ENCODE measurements around the gene SLC2A5. TPM values are rescaled to one million over a fixed set of nuclear protein-coding genes. Genes with fewer than 3 reads are reported as not detected.
"Not testable (repeated sequence)": the region's sequence is repeated elsewhere in the genome, so short reads cannot be mapped to it uniquely, and the experiment has no call there.

SLC2A5 gene
- total RNA-seq, 1 experiment from 2014 or later: 0.61 TPM

DNA sequence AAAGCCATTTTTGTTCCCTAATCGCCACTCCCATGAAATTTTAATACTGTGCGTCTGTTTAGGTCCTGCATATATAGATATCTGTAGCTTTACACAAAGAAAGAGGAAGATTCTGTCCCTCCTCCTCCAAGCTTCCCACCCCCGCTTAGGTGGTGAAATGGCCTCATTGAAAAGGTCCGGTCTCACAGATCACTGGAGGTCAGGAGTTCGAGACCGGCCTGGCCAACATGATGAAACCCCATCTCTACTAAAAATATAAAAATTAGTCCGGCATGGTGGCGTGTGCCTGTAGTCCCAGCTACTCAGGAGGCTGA, 64.1 kb downstream of the SLC2A5 start:
- TF ChIP-seq, protein P1, sequence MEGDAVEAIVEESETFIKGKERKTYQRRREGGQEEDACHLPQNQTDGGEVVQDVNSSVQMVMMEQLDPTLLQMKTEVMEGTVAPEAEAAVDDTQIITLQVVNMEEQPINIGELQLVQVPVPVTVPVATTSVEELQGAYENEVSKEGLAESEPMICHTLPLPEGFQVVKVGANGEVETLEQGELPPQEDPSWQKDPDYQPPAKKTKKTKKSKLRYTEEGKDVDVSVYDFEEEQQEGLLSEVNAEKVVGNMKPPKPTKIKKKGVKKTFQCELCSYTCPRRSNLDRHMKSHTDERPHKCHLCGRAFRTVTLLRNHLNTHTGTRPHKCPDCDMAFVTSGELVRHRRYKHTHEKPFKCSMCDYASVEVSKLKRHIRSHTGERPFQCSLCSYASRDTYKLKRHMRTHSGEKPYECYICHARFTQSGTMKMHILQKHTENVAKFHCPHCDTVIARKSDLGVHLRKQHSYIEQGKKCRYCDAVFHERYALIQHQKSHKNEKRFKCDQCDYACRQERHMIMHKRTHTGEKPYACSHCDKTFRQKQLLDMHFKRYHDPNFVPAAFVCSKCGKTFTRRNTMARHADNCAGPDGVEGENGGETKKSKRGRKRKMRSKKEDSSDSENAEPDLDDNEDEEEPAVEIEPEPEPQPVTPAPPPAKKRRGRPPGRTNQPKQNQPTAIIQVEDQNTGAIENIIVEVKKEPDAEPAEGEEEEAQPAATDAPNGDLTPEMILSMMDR (IDR thresholded peaks at IDR 0.05; ENCODE audit: unreplicated experiment): no peak
- Mint-ChIP-seq H3K9me3 (ENCODE audit: unreplicated experiment) (no peaks in the 10 kb centered on the region), H3K4me1 (ENCODE audit: insufficient read depth, unreplicated experiment) (no peaks in the 10 kb centered on the region), H3K36me3 (ENCODE audit: insufficient read depth, unreplicated experiment) (peaks cover 6% of the 10 kb centered on the region), H3K27me3 (ENCODE audit: insufficient read depth, unreplicated experiment) (no peaks in the 10 kb centered on the region), H3K4me3 (ENCODE audit: unreplicated experiment) (no peak overlapping the region), H3K27ac (ENCODE audit: low read depth, unreplicated experiment) (no peak overlapping the region)
- POLR2A ChIA-PET: interaction anchor here (0.9 to 1.5 kb wide), 4 partner anchors 15 to 131 kb away, joined by 3 to 11 read pairs (median 4); no protein-coding TSS in a partner anchor
- intact Hi-C loops (cut with micrococcal nuclease): loop anchor here (1.0 kb wide), 3 partner anchors 17 to 96 kb away; no protein-coding TSS in a partner anchor
- DNase-seq (ENCODE audit: unreplicated experiment): no peak
- BruUV-seq (replicated peaks): no TSS peak
- CTCF ChIA-PET: interaction anchor here (0.6 to 3.3 kb wide), 28 partner anchors 9 to 1429 kb away, joined by 3 to 30 read pairs (median 4); no protein-coding TSS in a partner anchor

DNA sequence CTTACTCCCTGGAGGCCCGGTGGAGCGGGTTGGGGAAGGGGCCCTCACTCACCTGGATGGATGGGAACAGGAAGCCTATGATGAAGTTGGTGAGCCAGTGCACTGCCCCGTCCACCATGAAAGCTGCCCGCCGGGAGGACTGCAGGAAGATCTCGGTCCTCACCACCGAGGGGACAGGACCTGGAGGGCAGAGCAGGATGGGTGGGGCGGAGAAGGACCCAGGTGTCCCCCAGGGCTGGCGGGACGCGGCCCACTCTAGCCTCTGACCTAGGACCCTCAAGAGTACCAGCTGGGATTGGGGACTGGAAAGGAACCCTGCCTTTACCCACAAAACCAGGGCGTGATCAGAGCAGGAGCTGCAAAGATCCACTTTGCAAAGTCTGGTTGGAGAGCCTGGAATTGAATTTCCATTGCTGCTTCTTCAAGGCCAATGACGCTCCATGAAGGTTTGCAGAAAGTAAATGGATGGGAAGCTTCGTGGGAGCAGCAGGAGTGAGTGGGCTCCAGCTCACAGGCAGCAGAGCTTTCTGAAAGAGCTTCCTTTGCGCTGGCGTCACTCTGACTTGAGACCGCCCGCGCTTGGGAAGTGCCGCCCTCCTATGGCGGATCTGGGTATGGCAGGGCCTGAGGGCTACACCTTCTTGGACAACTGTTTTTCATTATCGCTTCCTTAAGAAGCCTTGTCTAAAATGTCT, 64.6 kb downstream of the SLC2A5 start:
- H3K9me3 Mint-ChIP-seq (ENCODE audit: unreplicated experiment): no peaks in the 10 kb centered on the region
- intact Hi-C loops (cut with micrococcal nuclease): loop anchor here (1.0 kb wide), 3 partner anchors 17 to 96 kb away; no protein-coding TSS in a partner anchor
- ChIA-PET POLR2A (interaction anchor here (0.6 to 1.5 kb wide), 7 partner anchors 15 to 558 kb away, joined by 3 to 11 read pairs (median 3); no protein-coding TSS in a partner anchor), CTCF (interaction anchor here (0.5 to 3.3 kb wide), 35 partner anchors 9 to 1429 kb away, joined by 3 to 30 read pairs (median 4); no protein-coding TSS in a partner anchor)
- no peaks in the 10 kb centered on the region for H3K27me3 Mint-ChIP-seq (ENCODE audit: insufficient read depth, unreplicated experiment)
- no peaks in the 10 kb centered on the region for H3K4me1 Mint-ChIP-seq (ENCODE audit: insufficient read depth, unreplicated experiment)
- TF ChIP-seq, protein P1 (IDR thresholded peaks at IDR 0.05; ENCODE audit: unreplicated experiment): peak; percentile 87
- peaks cover 6% of the 10 kb centered on the region for H3K36me3 Mint-ChIP-seq (ENCODE audit: insufficient read depth, unreplicated experiment)
- BruUV-seq (replicated peaks): no TSS peak
- peak; percentile 78 for DNase-seq (ENCODE audit: unreplicated experiment)
- H3K4me3 Mint-ChIP-seq (ENCODE audit: unreplicated experiment): no peak overlapping the region
- H3K27ac Mint-ChIP-seq (ENCODE audit: low read depth, unreplicated experiment): no peak overlapping the region

DNA sequence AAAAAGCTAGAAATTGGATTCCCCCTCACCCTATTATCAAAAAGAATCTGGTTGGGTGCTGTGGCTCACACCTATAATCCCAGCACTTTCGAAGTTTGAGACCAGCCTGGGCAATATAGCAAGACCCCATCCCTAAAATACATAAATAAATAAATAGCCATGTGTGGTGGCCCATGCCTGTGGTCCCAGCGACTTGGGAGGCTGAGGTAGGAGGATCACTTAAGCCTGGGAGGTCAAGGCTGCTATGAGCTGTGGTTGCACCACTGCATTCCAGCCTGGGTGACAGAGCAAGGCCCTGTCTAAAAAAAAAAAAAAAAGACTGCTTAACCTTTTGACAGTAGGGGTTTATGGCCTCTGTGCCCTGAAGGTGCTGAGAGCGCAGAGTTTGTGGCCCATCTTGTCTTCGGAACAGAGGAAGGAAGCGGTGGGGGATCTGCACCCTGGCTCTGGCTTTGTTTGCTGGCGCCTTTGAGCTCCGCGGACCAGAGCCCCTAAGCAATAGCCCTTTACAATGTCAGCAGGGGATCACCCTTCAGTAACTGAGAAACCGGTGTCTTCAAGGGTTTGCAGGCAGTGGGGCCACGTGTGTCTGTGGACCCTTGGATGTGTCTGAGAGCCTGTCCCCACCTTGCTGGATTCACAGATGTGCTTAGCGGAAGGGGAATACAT, 65.3 kb downstream of the SLC2A5 start:
- no peaks in the 10 kb centered on the region for H3K27me3 Mint-ChIP-seq (ENCODE audit: insufficient read depth, unreplicated experiment)
- peaks cover 6% of the 10 kb centered on the region for H3K36me3 Mint-ChIP-seq (ENCODE audit: insufficient read depth, unreplicated experiment)
- intact Hi-C loops (cut with micrococcal nuclease): no loop called here
- no TSS peak for BruUV-seq (replicated peaks)
- H3K27ac Mint-ChIP-seq (ENCODE audit: low read depth, unreplicated experiment): no peak overlapping the region
- TF ChIP-seq, protein P1 (IDR thresholded peaks at IDR 0.05; ENCODE audit: unreplicated experiment): no peak
- H3K4me3 Mint-ChIP-seq (ENCODE audit: unreplicated experiment): no peak overlapping the region
- no peak for DNase-seq (ENCODE audit: unreplicated experiment)
- POLR2A ChIA-PET: interaction anchor here (0.6 to 1.0 kb wide), 3 partner anchors 14 to 78 kb away, joined by 3 read pairs; no protein-coding TSS in a partner anchor
- CTCF ChIA-PET: interaction anchor here (0.5 to 3.3 kb wide), 20 partner anchors 9 to 289 kb away, joined by 3 to 30 read pairs (median 4); no protein-coding TSS in a partner anchor
- no peaks in the 10 kb centered on the region for H3K4me1 Mint-ChIP-seq (ENCODE audit: insufficient read depth, unreplicated experiment)
- no peaks in the 10 kb centered on the region for H3K9me3 Mint-ChIP-seq (ENCODE audit: unreplicated experiment)

- DNase-seq (ENCODE audit: unreplicated experiment); H3K4me3 Mint-ChIP-seq (ENCODE audit: unreplicated experiment); H3K4me1 Mint-ChIP-seq (ENCODE audit: insufficient read depth, unreplicated experiment); H3K27ac Mint-ChIP-seq (ENCODE audit: low read depth, unreplicated experiment); H3K27me3 Mint-ChIP-seq (ENCODE audit: insufficient read depth, unreplicated experiment); H3K9me3 Mint-ChIP-seq (ENCODE audit: unreplicated experiment); BruUV-seq (replicated peaks); POLR2A ChIA-PET; H3K36me3 Mint-ChIP-seq (ENCODE audit: insufficient read depth, unreplicated experiment); intact Hi-C loops (cut with micrococcal nuclease); CTCF ChIA-PET: not testable (repeated sequence)
Measured at GRCh38 chr1:9002215-9002560, 67.2 kb downstream of the SLC2A5 start.

- H3K36me3 Mint-ChIP-seq (ENCODE audit: insufficient read depth, unreplicated experiment); intact Hi-C loops (cut with micrococcal nuclease); BruUV-seq (replicated peaks); POLR2A ChIA-PET; H3K4me1 Mint-ChIP-seq (ENCODE audit: insufficient read depth, unreplicated experiment); DNase-seq (ENCODE audit: unreplicated experiment); H3K4me3 Mint-ChIP-seq (ENCODE audit: unreplicated experiment); H3K9me3 Mint-ChIP-seq (ENCODE audit: unreplicated experiment); H3K27ac Mint-ChIP-seq (ENCODE audit: low read depth, unreplicated experiment); H3K27me3 Mint-ChIP-seq (ENCODE audit: insufficient read depth, unreplicated experiment); CTCF ChIA-PET: not testable (repeated sequence)
Measured at GRCh38 chr1:9001534-9002214, 67.8 kb downstream of the SLC2A5 start.

GRCh38 chr1:8993962-8994675, 75.3 kb downstream of the SLC2A5 start:
- intact Hi-C loops (cut with micrococcal nuclease); H3K27me3 Mint-ChIP-seq (ENCODE audit: insufficient read depth, unreplicated experiment); BruUV-seq (replicated peaks); H3K9me3 Mint-ChIP-seq (ENCODE audit: unreplicated experiment); H3K4me1 Mint-ChIP-seq (ENCODE audit: insufficient read depth, unreplicated experiment); H3K36me3 Mint-ChIP-seq (ENCODE audit: insufficient read depth, unreplicated experiment); DNase-seq (ENCODE audit: unreplicated experiment); H3K4me3 Mint-ChIP-seq (ENCODE audit: unreplicated experiment); POLR2A ChIA-PET; H3K27ac Mint-ChIP-seq (ENCODE audit: low read depth, unreplicated experiment): not testable (repeated sequence)
- CTCF ChIA-PET: interaction anchor here (2.9 kb wide), 1 partner anchor 11 kb away, joined by 11 read pairs; no protein-coding TSS in a partner anchor
